Esophagus muscularis mucosa (tissue), 4 donors: ENCODE measurements around the gene FAM174B. TPM values are rescaled to one million over a fixed set of nuclear protein-coding genes. Genes with fewer than 3 reads are reported as not detected.

Source experiments
- DNase-seq: peaks from one replicate; pipeline ENCODE4 v3.0.0-alpha.2; 2017; ENCODE audit errors: extremely low spot score
- H3K27ac ChIP-seq, 4 donors: fragments of 200-600 bp; sonication (generic); replicated peaks in 1 of 4; 1 replicate in 3 of 4; 2 replicates in 1 of 4; pipeline ENCODE4 v1.5.1; 2016 to 2019; ENCODE audit warnings: mild to moderate bottlenecking in 1 of 4
- H3K27me3 ChIP-seq, 4 donors: fragments of 200-600 bp; sonication (generic); one replicate each; pipeline versions ENCODE4 v1.5.1 to v1.6.0; 2016 to 2019
- H3K36me3 ChIP-seq, 4 donors: fragments of 200-600 bp; sonication (generic); one replicate each; pipeline ENCODE4 v1.5.1; 2016 to 2019
- H3K4me1 ChIP-seq, 4 donors: fragments of 200-600 bp; sonication (generic); one replicate each; pipeline ENCODE4 v1.5.1; 2016 to 2019
- H3K4me3 ChIP-seq, 4 donors: fragments of 200-600 bp; sonication (generic); 1 replicate in 2 of 4; 2 replicates in 2 of 4; pipeline ENCODE4 v1.5.1; 2016 to 2019; ENCODE audit warnings: mild to moderate bottlenecking in 4 of 4, moderate library complexity in 1 of 4
- H3K9me3 ChIP-seq, 4 donors: fragments of 200-600 bp; sonication (generic); 1 replicate in 3 of 4; 2 replicates in 1 of 4; pipeline ENCODE4 v1.5.1; 2016 to 2019
- EP300 ChIP-seq: sonication (generic); formaldehyde crosslinking; IDR thresholded peaks from one replicate; pipeline ENCODE4 v1.6.1; 2017; ENCODE audit warnings: antibody characterized with exemption
- POLR2A ChIP-seq: fragments of 450-650 bp; IDR thresholded peaks from one replicate; pipeline ENCODE4 v1.6.1; 2017; ENCODE audit warnings: antibody characterized with exemption, moderate library complexity, mild to moderate bottlenecking, low read depth
- POLR2AphosphoS5 ChIP-seq, 2 donors: sonication (generic); formaldehyde crosslinking; IDR thresholded peaks; one replicate each; pipeline ENCODE4 v1.6.1; 2017; ENCODE audit warnings: antibody characterized with exemption in 2 of 2
- WGBS: methylation state at CpG from one replicate; pipeline ENCODE4 v1.1.5; 2018; 5-methylcytosine and 5-hydroxymethylcytosine counted together
- intact Hi-C: fragments of 100-400 bp; cut with DNase I; formaldehyde crosslinking; loops from one replicate; pipeline ENCODE4 v1.15.1; 2023
- total RNA-seq, 4 donors: library from RNA; depleted of rRNA; stranded (reverse); fragments of >200 nt; gene quantifications; one replicate each; pipeline versions ENCODE4 v1.1.0 to v1.2.1, GENCODE V29; 2016
- TF ChIP-seq, protein P1 (sequence below), 3 experiments: fragments of 200-600 bp in 2 of 3; fragments of 450-650 bp in 1 of 3; sonication (generic) in 2 of 3; IDR thresholded peaks; one replicate each; pipeline ENCODE4 v1.5.1; 2017 to 2019; ENCODE audit warnings: antibody characterized with exemption in 3 of 3, mild to moderate bottlenecking in 2 of 3, moderate library complexity in 1 of 3

FAM174B gene
- total RNA-seq, 4 donors from 2014 or later = 7.5 to 15.2 (median 9.9) TPM

DNA sequence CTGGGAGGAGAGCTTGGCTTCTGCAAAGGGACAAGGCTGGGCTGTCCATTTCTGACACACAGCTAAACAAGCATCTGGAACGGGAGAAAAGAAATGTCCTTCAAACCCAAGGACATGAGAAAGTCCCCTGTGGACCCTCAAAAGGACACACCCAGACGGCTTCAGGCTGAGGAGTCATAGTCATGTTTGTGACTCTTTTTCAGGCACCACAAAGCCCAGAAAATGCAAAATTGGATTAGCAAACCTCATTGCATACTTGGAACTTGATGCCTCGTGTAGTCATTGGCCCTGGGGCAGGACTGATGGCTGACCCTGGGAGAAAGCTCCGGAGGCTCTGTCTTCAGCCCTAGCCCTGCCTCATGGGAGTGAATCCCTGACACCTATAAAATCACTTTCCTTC lies 21.5 kb downstream of the FAM174B start:
- WGBS = 75% methylated on average over 4 of the region's 4 CpGs
- H3K27ac ChIP-seq = peak overlapping the region in 2 of 4 donors; percentile 40 to 84
- no peaks in the 10 kb centered on the region for H3K27me3 ChIP-seq
- TF ChIP-seq, protein P1, sequence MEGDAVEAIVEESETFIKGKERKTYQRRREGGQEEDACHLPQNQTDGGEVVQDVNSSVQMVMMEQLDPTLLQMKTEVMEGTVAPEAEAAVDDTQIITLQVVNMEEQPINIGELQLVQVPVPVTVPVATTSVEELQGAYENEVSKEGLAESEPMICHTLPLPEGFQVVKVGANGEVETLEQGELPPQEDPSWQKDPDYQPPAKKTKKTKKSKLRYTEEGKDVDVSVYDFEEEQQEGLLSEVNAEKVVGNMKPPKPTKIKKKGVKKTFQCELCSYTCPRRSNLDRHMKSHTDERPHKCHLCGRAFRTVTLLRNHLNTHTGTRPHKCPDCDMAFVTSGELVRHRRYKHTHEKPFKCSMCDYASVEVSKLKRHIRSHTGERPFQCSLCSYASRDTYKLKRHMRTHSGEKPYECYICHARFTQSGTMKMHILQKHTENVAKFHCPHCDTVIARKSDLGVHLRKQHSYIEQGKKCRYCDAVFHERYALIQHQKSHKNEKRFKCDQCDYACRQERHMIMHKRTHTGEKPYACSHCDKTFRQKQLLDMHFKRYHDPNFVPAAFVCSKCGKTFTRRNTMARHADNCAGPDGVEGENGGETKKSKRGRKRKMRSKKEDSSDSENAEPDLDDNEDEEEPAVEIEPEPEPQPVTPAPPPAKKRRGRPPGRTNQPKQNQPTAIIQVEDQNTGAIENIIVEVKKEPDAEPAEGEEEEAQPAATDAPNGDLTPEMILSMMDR (IDR thresholded peaks at IDR 0.05) = no peak
- no peak for TF ChIP-seq EP300
- TF ChIP-seq POLR2A = no peak
- TF ChIP-seq POLR2AphosphoS5 (IDR thresholded peaks at IDR 0.05) = no peak
- H3K36me3 ChIP-seq = peaks cover 0 to 12% (median 8%) of the 10 kb centered on the region in 4 donors
- intact Hi-C loops = no loop called here
- H3K4me1 ChIP-seq = peaks cover 47 to 59% (median 57%) of the 10 kb centered on the region in 4 donors
- no peaks in the 10 kb centered on the region for H3K9me3 ChIP-seq
- H3K4me3 ChIP-seq = no peak overlapping the region
- DNase-seq = no peak

DNA sequence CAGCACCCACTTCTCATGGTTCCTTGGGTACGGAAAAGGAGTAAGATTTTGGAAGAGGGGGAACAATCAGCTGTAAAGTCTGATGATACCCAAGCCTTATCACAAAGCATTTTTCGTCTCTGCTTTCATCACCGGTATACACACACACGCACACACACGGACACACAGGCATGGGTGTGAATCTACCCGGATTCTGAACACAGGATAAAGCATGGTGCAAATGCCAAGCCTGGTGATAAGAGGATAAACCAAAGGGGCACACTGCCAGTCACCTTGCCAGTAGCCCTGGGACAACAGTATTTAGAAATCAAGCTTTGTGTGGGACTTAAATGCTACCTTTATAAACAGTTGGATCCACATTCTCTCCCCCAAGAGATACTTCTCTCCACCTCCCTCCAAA lies 22.2 kb downstream of the FAM174B start:
- Histone ChIP-seq H3K27ac (peak overlapping the region in 1 of 4 donors; percentile 84), H3K4me1 (peaks cover 40 to 52% (median 50%) of the 10 kb centered on the region in 4 donors)
- no peak for DNase-seq

DNA sequence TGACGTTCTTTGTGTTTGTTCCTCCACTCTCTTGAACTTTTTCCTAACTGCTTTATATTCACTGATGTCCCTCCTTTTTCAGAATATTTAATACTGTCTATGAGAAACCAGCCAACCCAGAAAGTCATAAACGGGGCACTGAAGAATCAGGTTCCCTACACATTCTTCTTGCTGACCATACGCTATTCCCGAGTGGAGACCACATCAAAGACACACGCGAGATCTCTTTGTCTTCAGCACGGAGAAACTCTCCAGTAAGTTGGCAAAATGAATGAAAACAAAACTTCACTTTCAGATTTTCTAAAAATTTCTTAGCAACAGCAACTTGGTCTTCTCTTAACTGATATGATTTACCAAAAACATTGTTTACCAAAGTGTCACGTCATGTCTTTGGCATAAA lies 22.6 kb downstream of the FAM174B start:
- DNase-seq = no peak
- H3K27me3 ChIP-seq = no peaks in the 10 kb centered on the region
- peaks cover 0 to 15% (median 9%) of the 10 kb centered on the region in 4 donors for H3K36me3 ChIP-seq
- H3K4me3 ChIP-seq = no peak overlapping the region
- intact Hi-C loops = no loop called here
- no peaks in the 10 kb centered on the region for H3K9me3 ChIP-seq
- WGBS = 87% methylated on average over 8 of the region's 8 CpGs
- peaks cover 36 to 48% (median 46%) of the 10 kb centered on the region in 4 donors for H3K4me1 ChIP-seq
- no peak for TF ChIP-seq POLR2A
- no peak for TF ChIP-seq POLR2AphosphoS5 (IDR thresholded peaks at IDR 0.05)
- no peak for TF ChIP-seq EP300
- TF ChIP-seq, protein P1 (IDR thresholded peaks at IDR 0.05) = no peak
- H3K27ac ChIP-seq = no peak overlapping the region

More for the DNA sequence above, 22.2 kb downstream of the FAM174B start:
- intact Hi-C loops = no loop called here
- Histone ChIP-seq H3K27me3 (no peaks in the 10 kb centered on the region), H3K9me3 (no peaks in the 10 kb centered on the region), H3K36me3 (peaks cover 0 to 15% (median 9%) of the 10 kb centered on the region in 4 donors), H3K4me3 (no peak overlapping the region)
- TF ChIP-seq POLR2A (no peak), EP300 (no peak), POLR2AphosphoS5 (IDR thresholded peaks at IDR 0.05) (no peak)
- TF ChIP-seq, protein P1 (IDR thresholded peaks at IDR 0.05) = no peak
- WGBS = 94% methylated on average over 5 of the region's 6 CpGs

DNA sequence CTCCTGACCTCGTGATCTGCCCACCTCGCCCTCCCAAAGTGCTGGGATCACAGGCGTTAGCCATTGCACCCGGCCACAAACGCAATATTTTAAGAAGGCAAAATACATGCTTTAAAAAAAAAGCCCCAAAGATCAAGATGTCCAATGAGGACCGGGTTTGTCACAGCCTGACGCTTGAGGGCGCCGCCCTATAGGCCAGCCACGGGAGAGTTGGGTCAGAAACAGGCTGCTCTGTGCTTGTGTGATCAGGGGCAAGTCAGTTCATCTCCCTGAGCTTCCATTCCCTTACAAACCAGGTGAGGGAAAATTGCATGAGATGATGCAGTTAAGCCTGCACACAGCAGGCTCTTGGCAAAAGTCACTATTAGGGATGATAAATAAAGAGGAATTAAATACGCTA lies 23.9 kb downstream of the FAM174B start:
- no peak for DNase-seq
- TF ChIP-seq, protein P1 (IDR thresholded peaks at IDR 0.05) = no peak
- TF ChIP-seq POLR2AphosphoS5 (IDR thresholded peaks at IDR 0.05) = no peak
- TF ChIP-seq POLR2A = no peak
- TF ChIP-seq EP300 = no peak
- Histone ChIP-seq H3K36me3 (peaks cover 0 to 15% (median 13%) of the 10 kb centered on the region in 4 donors), H3K9me3 (no peaks in the 10 kb centered on the region), H3K27me3 (no peaks in the 10 kb centered on the region), H3K4me1 (peaks cover 24 to 35% (median 33%) of the 10 kb centered on the region in 4 donors), H3K27ac (no peak overlapping the region), H3K4me3 (no peak overlapping the region)
- intact Hi-C loops = no loop called here
- WGBS = 85% methylated on average over 11 of the region's 11 CpGs

DNA sequence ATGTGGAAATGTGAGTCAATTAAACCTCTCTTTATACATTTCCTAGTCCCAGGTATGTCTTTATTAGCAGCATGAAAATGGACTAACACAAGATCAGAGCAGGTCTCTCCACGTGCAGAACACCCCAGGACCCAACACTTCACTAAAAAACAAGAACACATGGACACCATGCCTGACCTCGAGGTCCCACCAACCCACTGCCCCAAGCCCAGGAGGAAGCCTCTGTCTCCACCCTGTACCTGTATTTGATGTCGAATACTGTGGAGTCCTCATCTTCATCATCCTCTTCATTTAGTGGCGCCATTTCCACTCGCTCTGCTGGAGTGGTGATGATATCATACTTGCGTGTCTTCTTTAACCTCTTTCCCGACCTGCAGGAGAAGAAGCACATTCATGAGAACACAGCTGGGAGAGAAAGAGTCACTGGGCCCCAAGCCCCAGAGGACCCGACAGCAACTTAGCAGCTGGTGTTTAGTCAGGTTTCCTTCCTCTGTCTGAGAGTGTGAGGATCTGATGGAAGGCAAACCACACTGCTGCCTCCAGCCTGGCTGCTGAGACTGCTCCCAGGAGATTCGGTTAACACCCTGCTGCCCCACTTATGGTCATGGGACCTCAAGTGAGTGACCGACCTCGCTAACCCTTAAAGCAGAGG lies 25.5 kb downstream of the FAM174B start:
- Histone ChIP-seq H3K4me1 (peaks cover 16 to 27% (median 26%) of the 10 kb centered on the region in 4 donors), H3K27ac (no peak overlapping the region), H3K9me3 (no peaks in the 10 kb centered on the region), H3K4me3 (no peak overlapping the region), H3K27me3 (no peaks in the 10 kb centered on the region), H3K36me3 (peaks cover 0 to 15% (median 13%) of the 10 kb centered on the region in 4 donors)
- DNase-seq = no peak
- 86% methylated on average over 11 of the region's 11 CpGs for WGBS
- intact Hi-C loops = no loop called here
- TF ChIP-seq POLR2A = no peak
- TF ChIP-seq EP300 = no peak
- TF ChIP-seq, protein P1 (IDR thresholded peaks at IDR 0.05) = no peak
- TF ChIP-seq POLR2AphosphoS5 (IDR thresholded peaks at IDR 0.05) = no peak
